SK-N-SH (cell line): ENCODE measurements around the gene TTC36. TPM values are rescaled to one million over a fixed set of nuclear protein-coding genes. Genes with fewer than 3 reads are reported as not detected.
"Not testable (repeated sequence)": the region's sequence is repeated elsewhere in the genome, so short reads cannot be mapped to it uniquely, and the experiment has no call there.

Source experiments
- CTCF ChIA-PET: fragments of 300-600, 350-600 bp; formaldehyde crosslinking; extraction: SDS; loops from one replicate; lab custom pipeline; 2021; lab: Yijun Ruan, JAX
- POLR2A ChIA-PET: fragments of 350-600 bp; sonication (Branson Sonifier 250); formaldehyde crosslinking; extraction: SDS; loops from one replicate; lab custom pipeline; 2020; ENCODE audit warnings: antibody characterized with exemption, inconsistent platforms; lab: Yijun Ruan, JAX
- DNase-seq: peaks from one replicate; pipeline ENCODE4 v3.0.0; 2012
- H2AFZ ChIP-seq: fragments of 200-600 bp; sonication (generic); 2 replicates; pipeline ENCODE4 v1.8.1; 2016; ENCODE audit warnings: antibody characterized with exemption, mild to moderate bottlenecking, low read depth
- H3F3A ChIP-seq: fragments of 200-600 bp; sonication (generic); replicated peaks from 2 replicates; pipeline ENCODE3; 2016; ENCODE audit warnings: antibody characterized with exemption, mild to moderate bottlenecking; ENCODE audit not compliant: insufficient read depth
- H3K27ac ChIP-seq, 2 experiments: fragments of 200-500 bp in 1 of 2; fragments of 200-600 bp in 1 of 2; sonication (Bioruptor generic) in 1 of 2; sonication (generic), shearing (Covaris generic) in 1 of 2; 2 replicates each; pipeline versions ENCODE4 v1.5.1 to v1.6.1; 2014 to 2016; ENCODE audit warnings: low read depth in 2 of 2, inconsistent platforms in 1 of 2, low read length in 1 of 2, mild to moderate bottlenecking in 1 of 2, mixed read lengths in 1 of 2
- H3K27me3 ChIP-seq: fragments of 200-600 bp; sonication (generic), shearing (Covaris generic); 2 replicates; pipeline ENCODE4 v1.6.1; 2016; ENCODE audit warnings: mixed run types; ENCODE audit not compliant: insufficient read depth
- H3K36me3 ChIP-seq, 2 experiments: fragments of 200-500 bp in 1 of 2; fragments of 200-600 bp in 1 of 2; sonication (Bioruptor generic) in 1 of 2; sonication (generic) in 1 of 2; replicated peaks in 1 of 2; 2 replicates each; pipeline versions ENCODE3 to v1.5.1; 2014 to 2016; ENCODE audit warnings: low read length in 1 of 2, mild to moderate bottlenecking in 1 of 2; ENCODE audit not compliant: insufficient read depth in 2 of 2, control insufficient read depth in 1 of 2
- H3K4me1 ChIP-seq, 2 experiments: fragments of 200-500 bp in 1 of 2; fragments of 200-600 bp in 1 of 2; sonication (Bioruptor generic) in 1 of 2; sonication (generic), shearing (Covaris generic) in 1 of 2; 2 replicates each; pipeline versions ENCODE4 v1.5.1 to v1.6.1; 2014 to 2016; ENCODE audit warnings: low read depth in 1 of 2, low read length in 1 of 2, mixed run types in 1 of 2; ENCODE audit not compliant: insufficient read depth in 2 of 2, control insufficient read depth in 1 of 2
- H3K4me2 ChIP-seq: fragments of 200-600 bp; sonication (generic), shearing (Covaris generic); 2 replicates; pipeline ENCODE4 v1.6.1; 2017; ENCODE audit warnings: mixed run types
- H3K4me3 ChIP-seq, 2 experiments: fragments of 200-500 bp in 1 of 2; fragments of 200-600 bp in 1 of 2; sonication (Bioruptor generic) in 1 of 2; sonication (generic), shearing (Covaris generic) in 1 of 2; 2 replicates each; pipeline versions ENCODE4 v1.5.1 to v1.8.1; 2014 to 2016; ENCODE audit warnings: low read depth in 2 of 2, inconsistent platforms in 1 of 2, low read length in 1 of 2, mild to moderate bottlenecking in 1 of 2, mixed read lengths in 1 of 2, moderate library complexity in 1 of 2
- H3K79me2 ChIP-seq: fragments of 200-600 bp; sonication (generic); 2 replicates; pipeline ENCODE4 v1.8.1; 2017; ENCODE audit warnings: mild to moderate bottlenecking; ENCODE audit not compliant: insufficient read depth
- H3K9ac ChIP-seq: fragments of 200-600 bp; sonication (generic); 2 replicates; pipeline ENCODE4 v1.6.1; 2017; ENCODE audit warnings: mixed run types
- H3K9me2 ChIP-seq: fragments of 200-600 bp; sonication (generic); 2 replicates; pipeline ENCODE4 v1.6.1; 2017; ENCODE audit warnings: mixed run types
- H3K9me3 ChIP-seq: fragments of 200-600 bp; sonication (generic); 2 replicates; pipeline ENCODE4 v1.6.1; 2017; ENCODE audit warnings: mixed run types, mild to moderate bottlenecking, moderate library complexity
- H4K20me1 ChIP-seq: fragments of 200-600 bp; sonication (generic); 2 replicates; pipeline ENCODE4 v1.6.1; 2017; ENCODE audit warnings: mild to moderate bottlenecking, mixed run types; ENCODE audit not compliant: insufficient read depth
- EP300 ChIP-seq, 2 experiments: IDR thresholded peaks; 2 replicates each; pipeline versions ENCODE4 v1.4.0 to v1.6.1; 2012; ENCODE audit warnings: borderline replicate concordance in 1 of 2, low read depth in 1 of 2, low read length in 1 of 2
- FOSL2 ChIP-seq: IDR thresholded peaks from 2 replicates; pipeline ENCODE4 v1.4.0; 2012; ENCODE audit warnings: low read depth, mild to moderate bottlenecking, moderate library complexity, borderline replicate concordance
- FOXJ3 ChIP-seq: sonication (generic); formaldehyde crosslinking; IDR thresholded peaks from 2 replicates; pipeline ENCODE4 v1.5.1; 2020; ENCODE audit warnings: mild to moderate bottlenecking, missing genetic modification reagents
- FOXM1 ChIP-seq: IDR thresholded peaks from 2 replicates; pipeline ENCODE4 v1.4.0; 2012; ENCODE audit warnings: low read depth, mild to moderate bottlenecking
- GABPA ChIP-seq: IDR thresholded peaks from 2 replicates; pipeline ENCODE4 v1.4.0; 2012; ENCODE audit warnings: low read depth, mild to moderate bottlenecking
- JUND ChIP-seq: IDR thresholded peaks from 2 replicates; pipeline ENCODE4 v1.4.0; 2012
- NRF1 ChIP-seq: IDR thresholded peaks from 2 replicates; pipeline ENCODE4 v1.6.1; 2012; ENCODE audit warnings: low read depth, mild to moderate bottlenecking, low read length
- POLR2AphosphoS5 ChIP-seq: IDR thresholded peaks from 2 replicates; pipeline ENCODE4 v1.6.1; 2012; ENCODE audit warnings: low read depth, low read length
- RAD21 ChIP-seq: IDR thresholded peaks from 2 replicates; pipeline ENCODE4 v1.6.1; 2012; ENCODE audit warnings: mild to moderate bottlenecking, low read length
- RCOR1 ChIP-seq: fragments of 150-350 bp; IDR thresholded peaks from 2 replicates; pipeline ENCODE4 v1.6.1; 2017; ENCODE audit warnings: antibody characterized with exemption, low read length
- SMC3 ChIP-seq: IDR thresholded peaks from 2 replicates; pipeline ENCODE4 v1.6.1; 2012; ENCODE audit warnings: low read depth, low read length, improper control_type of control experiment
- TAF1 ChIP-seq: IDR thresholded peaks from 2 replicates; pipeline ENCODE4 v1.6.1; 2012; ENCODE audit warnings: low read depth, mild to moderate bottlenecking, low read length, moderate library complexity, borderline replicate concordance
- WGBS: methylation state at CpG from one replicate; pipeline ENCODE4 v1.1.6; 2017; ENCODE audit warnings: low lambda C conversion rate; 5-methylcytosine and 5-hydroxymethylcytosine counted together
- polyA plus RNA-seq, 3 experiments: library from polyadenylated mRNA; depleted of rRNA; stranded (reverse); fragments of >200 nt; gene quantifications; 2 replicates each; pipeline ENCODE4 v1.2.3, GENCODE V29; 2012
- TF ChIP-seq, protein P1 (sequence below): fragments of 200-600 bp; sonication (generic); IDR thresholded peaks from 2 replicates; pipeline ENCODE4 v1.6.1; 2017; ENCODE audit warnings: antibody characterized with exemption, mild to moderate bottlenecking, moderate library complexity
- TF ChIP-seq, protein P2 (sequence below): IDR thresholded peaks from 2 replicates; pipeline ENCODE4 v1.4.0; 2012; ENCODE audit warnings: low read depth, borderline replicate concordance
- TF ChIP-seq, protein P3 (sequence below): fragments of 150-350 bp; IDR thresholded peaks from 2 replicates; pipeline ENCODE4 v1.6.1; 2017; ENCODE audit warnings: antibody characterized with exemption, low read length, low read depth, borderline replicate concordance

The TTC36 gene
- polyA plus RNA-seq, 1 of the 3 experiments (the other 2 are of a cell fraction), result 0.18 TPM

DNA sequence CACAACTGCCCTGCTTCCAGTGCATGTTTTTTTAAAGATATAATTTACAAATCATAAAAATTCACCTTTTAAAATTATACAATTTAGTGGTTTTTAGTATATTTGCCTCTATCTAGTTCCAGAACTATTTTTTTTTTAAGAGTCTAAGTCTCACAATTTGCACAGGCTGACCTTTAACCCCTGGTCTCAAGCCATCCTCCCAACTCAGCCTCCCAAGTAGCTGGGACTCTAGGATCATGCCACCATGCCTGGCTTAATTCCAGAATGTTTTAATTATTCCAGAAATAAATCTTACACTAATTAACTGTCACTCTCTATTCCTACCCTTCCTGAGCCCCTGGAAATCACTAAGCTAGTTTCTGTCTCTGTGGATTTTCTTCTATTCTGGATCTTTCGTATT is 43.5 kb downstream of the TTC36 start:
- TF ChIP-seq NRF1 (no peak), EP300 (IDR thresholded peaks at IDR 0.05; ENCODE audit: borderline replicate concordance in 1 of 2, low read depth in 1 of 2, low read length in 1 of 2) (no peak)
- no peaks in the 10 kb centered on the region for H3K27me3 ChIP-seq
- peaks cover 41% of the 10 kb centered on the region for H3K79me2 ChIP-seq
- no peak overlapping the region for H3K9ac ChIP-seq
- CTCF ChIA-PET, result no interaction called here
- H4K20me1 ChIP-seq, result peaks cover 28% of the 10 kb centered on the region
- H3K9me2 ChIP-seq, result no peaks in the 10 kb centered on the region
- H3K4me3 ChIP-seq, result no peak overlapping the region
- DNase-seq, result no peak
- H3F3A ChIP-seq, result peaks cover 5% of the 10 kb centered on the region
- H3K27ac ChIP-seq, result no peak overlapping the region
- peaks cover 6 to 10% of the 10 kb centered on the region in 2 experiments; a peak in 3 of 4 replicates for H3K4me1 ChIP-seq
- no peak overlapping the region for H2AFZ ChIP-seq
- POLR2A ChIA-PET, result no interaction called here
- peaks cover 0 to 1% of the 10 kb centered on the region in 2 experiments for H3K36me3 ChIP-seq
- H3K4me2 ChIP-seq, result no peak overlapping the region
- WGBS, result 97% methylated on average over 1 of the region's 1 CpG
- no peaks in the 10 kb centered on the region for H3K9me3 ChIP-seq

DNA sequence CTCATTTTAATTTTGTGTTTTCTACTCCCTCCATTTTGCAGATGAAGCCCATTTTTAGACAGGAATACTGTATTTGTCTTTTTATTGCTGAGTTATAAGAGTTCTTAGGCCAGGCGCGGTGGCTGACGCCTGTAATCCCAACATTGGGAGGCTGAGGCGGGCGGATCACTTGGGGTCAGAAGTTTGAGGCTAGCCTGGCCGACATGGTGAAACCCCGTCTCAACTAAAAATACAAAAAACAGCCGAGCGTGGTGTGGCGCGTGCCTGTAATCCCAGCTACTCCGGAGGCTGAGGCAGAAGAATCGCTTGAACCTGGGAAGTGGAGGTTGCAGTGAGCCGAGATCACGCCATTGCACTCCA is 44.4 kb downstream of the TTC36 start:
- H3K27me3 ChIP-seq, H3K9me3 ChIP-seq, DNase-seq, H3F3A ChIP-seq, H3K36me3 ChIP-seq, H3K9me2 ChIP-seq: not testable (repeated sequence)
- Histone ChIP-seq H3K4me2 (peak overlapping the region; percentile 77), H3K4me1 (peaks cover 6 to 12% of the 10 kb centered on the region in 2 experiments; a peak in 3 of 4 replicates), H3K9ac (peak overlapping the region; percentile 100; the same call in 1 of the 2 replicates), H4K20me1 (peaks cover 37% of the 10 kb centered on the region), H3K27ac (peak overlapping the region; percentile 93 to 97), H2AFZ (peak overlapping the region; percentile 94), H3K79me2 (peaks cover 50% of the 10 kb centered on the region), H3K4me3 (peak overlapping the region; percentile 85 to 92)
- ChIA-PET CTCF (interaction anchor here (0.8 to 1.7 kb wide), 3 partner anchors 26 to 88 kb away, joined by 3 to 6 read pairs (median 3); no protein-coding TSS in a partner anchor), POLR2A (interaction anchor here (0.6 kb wide), 1 partner anchor 199 kb away, joined by 3 read pairs; no protein-coding TSS in a partner anchor)
- 24% methylated on average over 15 of the region's 15 CpGs for WGBS

DNA sequence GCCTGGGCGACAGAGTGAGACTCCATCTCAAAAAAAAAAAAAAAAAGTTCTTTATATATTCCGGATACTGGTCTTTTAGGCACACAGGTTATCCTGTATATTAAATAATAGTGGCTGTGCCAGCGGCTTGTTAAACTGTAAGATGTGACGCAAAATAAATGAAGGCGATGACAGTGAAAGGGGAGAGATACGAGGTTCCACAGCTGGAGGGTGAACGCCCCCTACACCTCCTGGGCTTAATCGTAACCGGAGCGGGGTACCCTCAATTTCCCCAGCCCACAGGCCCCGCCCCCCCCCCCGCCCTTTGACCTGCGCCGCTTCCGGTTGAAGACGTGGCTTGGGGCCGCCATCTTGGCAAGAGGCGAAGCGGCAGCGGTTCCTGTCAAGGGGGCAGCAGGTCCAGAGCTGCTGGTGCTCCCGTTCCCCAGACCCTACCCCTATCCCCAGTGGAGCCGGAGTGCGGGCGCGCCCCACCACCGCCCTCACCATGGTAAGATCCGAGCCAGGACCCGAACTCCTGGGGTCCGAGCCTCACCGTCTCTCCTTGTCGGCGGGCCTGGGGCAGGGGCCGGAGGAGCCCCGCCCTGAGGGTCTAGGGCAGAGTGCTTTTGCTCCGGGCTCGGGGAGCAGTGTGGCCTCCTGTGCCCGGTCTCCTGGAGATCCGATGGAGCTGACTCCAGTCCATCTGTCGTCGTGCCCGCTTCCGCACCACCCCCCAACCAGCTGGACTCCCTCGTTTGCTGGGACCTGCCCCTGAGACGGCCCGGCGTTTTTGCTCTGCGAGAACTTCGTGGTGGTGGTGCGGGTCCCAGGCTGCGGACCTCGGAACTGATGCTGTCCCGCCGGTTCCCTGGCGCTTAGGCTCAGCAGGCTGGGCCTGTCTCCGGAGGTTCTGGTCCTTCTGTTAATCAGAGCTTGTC is 45.0 kb downstream of the TTC36 start, which contains the start of gene ARCN1:
ARCN1 (plus strand) TSS at position 349 of the 920 bp plus-strand sequence; CDS start at position 488, 139 bp downstream.
- H3F3A ChIP-seq, result peaks cover 5% of the 10 kb centered on the region
- peak within 1 kb of the TSS; percentile 94 for H2AFZ ChIP-seq
- peak within 1 kb of the TSS; percentile 93 to 97 for H3K27ac ChIP-seq
- no peaks in the 10 kb centered on the region for H3K9me2 ChIP-seq
- ChIA-PET POLR2A (interaction anchor here (0.6 to 0.8 kb wide), 2 partner anchors 33 to 200 kb away, joined by 3 read pairs; no protein-coding TSS in a partner anchor), CTCF (interaction anchor here (0.8 to 1.7 kb wide), 3 partner anchors 25 to 88 kb away, joined by 3 to 6 read pairs (median 3); no protein-coding TSS in a partner anchor)
- H3K9ac ChIP-seq, result peak within 1 kb of the TSS; percentile 100
- peaks cover 44% of the 10 kb centered on the region for H4K20me1 ChIP-seq
- no peaks in the 10 kb centered on the region for H3K27me3 ChIP-seq
- DNase-seq, result peak; percentile 92
- WGBS, result 2% methylated on average over 21 of the region's 55 CpGs
- peaks cover 56% of the 10 kb centered on the region for H3K79me2 ChIP-seq
- peak within 1 kb of the TSS; percentile 77 for H3K4me2 ChIP-seq
- peaks cover 0 to 10% of the 10 kb centered on the region in 2 experiments for H3K36me3 ChIP-seq
- H3K4me1 ChIP-seq, result peaks cover 6 to 12% of the 10 kb centered on the region in 2 experiments; a peak in 3 of 4 replicates
- H3K4me3 ChIP-seq, result peak within 1 kb of the TSS; percentile 85 to 92
- H3K9me3 ChIP-seq, result no peaks in the 10 kb centered on the region
- TF ChIP-seq, protein P1, sequence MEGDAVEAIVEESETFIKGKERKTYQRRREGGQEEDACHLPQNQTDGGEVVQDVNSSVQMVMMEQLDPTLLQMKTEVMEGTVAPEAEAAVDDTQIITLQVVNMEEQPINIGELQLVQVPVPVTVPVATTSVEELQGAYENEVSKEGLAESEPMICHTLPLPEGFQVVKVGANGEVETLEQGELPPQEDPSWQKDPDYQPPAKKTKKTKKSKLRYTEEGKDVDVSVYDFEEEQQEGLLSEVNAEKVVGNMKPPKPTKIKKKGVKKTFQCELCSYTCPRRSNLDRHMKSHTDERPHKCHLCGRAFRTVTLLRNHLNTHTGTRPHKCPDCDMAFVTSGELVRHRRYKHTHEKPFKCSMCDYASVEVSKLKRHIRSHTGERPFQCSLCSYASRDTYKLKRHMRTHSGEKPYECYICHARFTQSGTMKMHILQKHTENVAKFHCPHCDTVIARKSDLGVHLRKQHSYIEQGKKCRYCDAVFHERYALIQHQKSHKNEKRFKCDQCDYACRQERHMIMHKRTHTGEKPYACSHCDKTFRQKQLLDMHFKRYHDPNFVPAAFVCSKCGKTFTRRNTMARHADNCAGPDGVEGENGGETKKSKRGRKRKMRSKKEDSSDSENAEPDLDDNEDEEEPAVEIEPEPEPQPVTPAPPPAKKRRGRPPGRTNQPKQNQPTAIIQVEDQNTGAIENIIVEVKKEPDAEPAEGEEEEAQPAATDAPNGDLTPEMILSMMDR, result no peak
- TF ChIP-seq SMC3 (no peak), GABPA (peak; percentile 63), JUND (no peak), RCOR1 (no peak), FOXM1 (no peak), FOXJ3 (CRISPR knock-in tag) (no peak), RAD21 (no peak), NRF1 (no peak), TAF1 (peak; percentile 64; the same call in 1 of the 2 replicates), POLR2AphosphoS5 (no peak; the same call in none of the 2 replicates), FOSL2 (no peak)
- TF ChIP-seq, protein P2, sequence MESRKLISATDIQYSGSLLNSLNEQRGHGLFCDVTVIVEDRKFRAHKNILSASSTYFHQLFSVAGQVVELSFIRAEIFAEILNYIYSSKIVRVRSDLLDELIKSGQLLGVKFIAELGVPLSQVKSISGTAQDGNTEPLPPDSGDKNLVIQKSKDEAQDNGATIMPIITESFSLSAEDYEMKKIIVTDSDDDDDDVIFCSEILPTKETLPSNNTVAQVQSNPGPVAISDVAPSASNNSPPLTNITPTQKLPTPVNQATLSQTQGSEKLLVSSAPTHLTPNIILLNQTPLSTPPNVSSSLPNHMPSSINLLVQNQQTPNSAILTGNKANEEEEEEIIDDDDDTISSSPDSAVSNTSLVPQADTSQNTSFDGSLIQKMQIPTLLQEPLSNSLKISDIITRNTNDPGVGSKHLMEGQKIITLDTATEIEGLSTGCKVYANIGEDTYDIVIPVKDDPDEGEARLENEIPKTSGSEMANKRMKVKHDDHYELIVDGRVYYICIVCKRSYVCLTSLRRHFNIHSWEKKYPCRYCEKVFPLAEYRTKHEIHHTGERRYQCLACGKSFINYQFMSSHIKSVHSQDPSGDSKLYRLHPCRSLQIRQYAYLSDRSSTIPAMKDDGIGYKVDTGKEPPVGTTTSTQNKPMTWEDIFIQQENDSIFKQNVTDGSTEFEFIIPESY, result no peak
- TF ChIP-seq, protein P3, sequence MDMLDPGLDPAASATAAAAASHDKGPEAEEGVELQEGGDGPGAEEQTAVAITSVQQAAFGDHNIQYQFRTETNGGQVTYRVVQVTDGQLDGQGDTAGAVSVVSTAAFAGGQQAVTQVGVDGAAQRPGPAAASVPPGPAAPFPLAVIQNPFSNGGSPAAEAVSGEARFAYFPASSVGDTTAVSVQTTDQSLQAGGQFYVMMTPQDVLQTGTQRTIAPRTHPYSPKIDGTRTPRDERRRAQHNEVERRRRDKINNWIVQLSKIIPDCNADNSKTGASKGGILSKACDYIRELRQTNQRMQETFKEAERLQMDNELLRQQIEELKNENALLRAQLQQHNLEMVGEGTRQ, result no peak
